KG1 (cell line): Measurements from ENCODE around the gene TMEM91.

Experiments
- DNase-seq: peaks from one replicate; lab custom pipeline; 2025; lab: John Stamatoyannopoulos, UW

TMEM91 gene

GRCh38 chr19:41431426-41432386 is 55.4 kb downstream of the TMEM91 start:
- DNase-seq = no peak

- DNase-seq = no peak
Measured at GRCh38 chr19:41433171-41433570, 56.8 kb downstream of the TMEM91 start.
